LNCaP clone FGC (cell line): ENCODE results near the gene BCL6.
"Not testable (repeated sequence)": the region's sequence is repeated elsewhere in the genome, so short reads cannot be mapped to it uniquely, and the experiment has no call there.

Experiments used
- DNase-seq: peaks from one replicate; pipeline ENCODE4 v3.0.0-alpha.2; 2011; ENCODE audit warnings: low read depth
- H3K4me3 ChIP-seq: 2 replicates; pipeline ENCODE4 v1.5.1; 2011; ENCODE audit warnings: mild to moderate bottlenecking, low read depth, low read length, control low read depth
- TF ChIP-seq, protein P1 (sequence below): IDR thresholded peaks from 2 replicates; pipeline ENCODE4 v1.5.1; 2012; ENCODE audit warnings: mild to moderate bottlenecking; ENCODE audit not compliant: control insufficient read depth, insufficient read depth; ENCODE audit errors: extremely low read depth

BCL6 gene

DNA sequence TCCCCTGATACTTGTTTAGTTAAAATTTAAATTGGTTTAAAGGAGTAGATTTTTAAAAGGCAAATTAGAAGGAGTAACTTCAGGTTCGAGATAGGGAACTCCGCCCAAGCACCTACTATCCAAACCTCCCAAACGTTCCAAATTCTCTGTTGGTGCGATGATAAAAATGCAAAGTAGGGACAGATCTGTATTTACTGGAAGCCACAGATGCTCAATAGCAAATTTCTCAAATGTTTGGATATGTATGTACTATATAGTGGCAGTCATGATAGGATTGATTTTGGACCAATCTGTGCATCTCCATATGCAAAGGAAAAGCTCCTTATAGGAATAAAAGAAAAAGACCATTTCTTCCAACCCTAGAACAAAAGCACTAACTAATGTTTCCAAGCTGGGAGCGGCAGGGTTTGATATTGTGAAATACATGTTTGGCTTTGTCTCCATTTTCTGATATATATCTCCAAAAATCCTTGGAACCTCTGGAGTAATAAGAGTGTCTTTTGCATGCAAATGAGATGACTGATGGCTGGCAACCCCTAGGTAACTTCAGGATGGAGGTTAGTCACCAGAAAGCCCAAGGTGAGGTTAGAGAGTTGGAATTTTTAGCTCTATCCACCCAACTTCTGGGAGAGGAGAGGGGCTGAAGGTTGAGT is 58.5 kb downstream of the BCL6 start:
- TF ChIP-seq, protein P1, sequence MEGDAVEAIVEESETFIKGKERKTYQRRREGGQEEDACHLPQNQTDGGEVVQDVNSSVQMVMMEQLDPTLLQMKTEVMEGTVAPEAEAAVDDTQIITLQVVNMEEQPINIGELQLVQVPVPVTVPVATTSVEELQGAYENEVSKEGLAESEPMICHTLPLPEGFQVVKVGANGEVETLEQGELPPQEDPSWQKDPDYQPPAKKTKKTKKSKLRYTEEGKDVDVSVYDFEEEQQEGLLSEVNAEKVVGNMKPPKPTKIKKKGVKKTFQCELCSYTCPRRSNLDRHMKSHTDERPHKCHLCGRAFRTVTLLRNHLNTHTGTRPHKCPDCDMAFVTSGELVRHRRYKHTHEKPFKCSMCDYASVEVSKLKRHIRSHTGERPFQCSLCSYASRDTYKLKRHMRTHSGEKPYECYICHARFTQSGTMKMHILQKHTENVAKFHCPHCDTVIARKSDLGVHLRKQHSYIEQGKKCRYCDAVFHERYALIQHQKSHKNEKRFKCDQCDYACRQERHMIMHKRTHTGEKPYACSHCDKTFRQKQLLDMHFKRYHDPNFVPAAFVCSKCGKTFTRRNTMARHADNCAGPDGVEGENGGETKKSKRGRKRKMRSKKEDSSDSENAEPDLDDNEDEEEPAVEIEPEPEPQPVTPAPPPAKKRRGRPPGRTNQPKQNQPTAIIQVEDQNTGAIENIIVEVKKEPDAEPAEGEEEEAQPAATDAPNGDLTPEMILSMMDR: no peak
- no peak for DNase-seq
- no peak overlapping the region for H3K4me3 ChIP-seq

DNA sequence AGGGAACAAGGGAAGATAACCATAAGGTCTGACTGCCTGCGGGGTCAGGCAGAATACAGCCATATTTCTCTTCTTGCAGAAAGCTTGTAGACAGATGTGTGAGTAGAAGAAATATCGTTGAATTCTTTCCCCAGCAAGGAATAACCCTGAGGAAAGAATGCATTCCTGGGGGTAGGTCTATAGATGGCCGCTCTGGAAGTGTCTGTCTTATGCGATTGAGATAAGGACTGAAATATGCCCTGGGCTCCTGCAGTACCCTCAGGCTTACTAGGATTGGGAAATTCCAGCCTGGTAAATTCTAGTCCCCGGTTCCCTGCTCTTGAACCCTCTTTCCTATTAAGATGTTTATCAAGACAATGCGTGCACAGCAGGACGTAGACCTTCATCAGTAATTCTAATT is 59.3 kb downstream of the BCL6 start:
- H3K4me3 ChIP-seq: no peak overlapping the region
- TF ChIP-seq, protein P1: no peak

DNA sequence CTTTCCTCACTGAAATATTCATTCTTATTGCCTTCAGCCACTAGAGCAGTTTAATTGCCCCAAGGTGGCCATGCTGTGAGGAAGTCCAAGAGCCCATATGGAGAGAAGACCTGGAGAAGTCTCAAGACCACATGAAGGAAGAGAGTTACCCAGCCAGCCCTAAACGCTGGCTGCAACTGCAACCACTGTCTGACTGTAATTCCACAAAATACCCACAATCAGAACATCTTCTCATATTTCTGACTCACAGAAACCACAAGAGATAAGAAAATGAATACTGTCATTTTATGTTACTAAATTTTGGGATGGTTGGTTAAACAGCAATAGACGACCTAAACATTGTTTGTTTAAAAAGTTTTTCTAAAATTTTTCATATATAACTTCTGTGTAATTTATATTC is 60.4 kb downstream of the BCL6 start:
- H3K4me3 ChIP-seq: no peak overlapping the region
- DNase-seq: no peak
- TF ChIP-seq, protein P1: no peak

More for the DNA sequence above, 59.3 kb downstream of the BCL6 start:
- no peak for DNase-seq

DNA sequence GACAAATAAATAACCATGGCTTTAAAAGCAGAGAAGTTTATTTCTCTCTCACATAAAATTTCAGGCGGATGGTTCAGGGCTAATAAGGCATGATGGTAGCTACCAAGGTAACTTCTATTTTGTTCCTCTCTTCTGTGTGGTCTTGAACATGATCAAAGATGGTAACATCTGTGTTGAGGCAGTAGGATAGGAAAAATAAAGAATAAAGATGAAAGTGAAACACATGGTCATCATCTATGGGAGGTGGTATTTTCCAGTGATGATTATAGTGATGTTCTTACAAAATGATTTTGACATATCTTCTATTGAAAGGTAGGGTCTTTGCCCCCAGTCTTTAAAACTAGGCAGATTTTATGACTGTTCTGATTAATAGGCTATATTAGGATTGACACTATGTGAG is 60.8 kb downstream of the BCL6 start:
- TF ChIP-seq, protein P1: no peak
- no peak overlapping the region for H3K4me3 ChIP-seq
- no peak for DNase-seq

DNA sequence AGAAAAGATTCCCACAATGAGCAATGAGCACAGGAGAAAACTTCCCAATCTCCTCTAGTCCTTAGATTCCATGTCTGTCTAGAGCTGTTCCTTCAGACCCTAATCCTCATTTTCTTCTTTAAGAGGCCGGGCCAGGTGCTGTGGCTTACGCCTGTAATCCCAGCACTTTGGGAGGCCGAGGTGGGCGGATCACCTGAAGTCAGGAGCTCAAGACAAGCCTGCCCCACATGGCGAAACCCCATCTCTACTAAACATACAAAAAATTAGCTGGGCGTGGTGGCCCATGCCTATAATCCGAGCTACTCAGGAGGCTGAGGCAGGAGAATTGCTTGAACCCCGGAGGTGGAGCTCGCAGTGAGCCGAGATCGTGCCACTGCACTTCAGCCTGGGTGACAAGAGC is 63.5 kb downstream of the BCL6 start:
- not testable (repeated sequence) for DNase-seq, H3K4me3 ChIP-seq

DNA sequence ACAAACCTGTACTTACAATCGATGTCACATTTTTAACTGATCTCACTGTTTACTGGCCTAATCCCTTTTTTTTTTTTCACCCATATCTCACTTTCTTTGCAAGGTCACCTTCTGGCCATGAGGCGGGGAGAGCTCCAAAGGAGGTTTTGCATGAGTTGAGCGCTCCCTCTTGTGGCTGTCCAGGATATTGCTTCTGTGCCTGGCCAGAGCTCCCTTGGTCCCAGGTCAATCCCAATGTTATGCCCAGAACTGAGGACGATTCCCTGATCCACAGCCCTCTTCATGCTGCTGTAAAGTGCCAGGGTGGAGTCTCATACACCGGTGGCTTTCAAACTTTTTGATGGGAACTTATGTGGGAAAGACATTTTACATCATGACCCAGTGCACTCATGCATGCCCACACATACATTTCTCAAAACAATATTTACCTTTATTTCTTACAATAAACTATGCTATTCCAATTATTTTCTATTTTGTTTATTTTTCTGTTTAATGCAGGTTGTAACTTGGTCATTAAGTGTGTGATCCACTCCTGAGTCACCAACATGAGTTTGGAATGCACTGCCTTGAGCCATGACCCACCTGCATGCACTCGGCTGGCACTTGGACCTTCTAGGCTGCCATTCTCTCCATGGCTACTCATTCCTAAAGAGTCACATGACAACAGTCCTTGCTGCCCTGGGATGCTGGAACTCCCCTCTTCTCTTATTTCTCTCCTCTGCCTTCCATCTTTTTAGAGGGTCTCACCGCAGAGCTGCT is 65.5 kb downstream of the BCL6 start:
- H3K4me3 ChIP-seq: no peak overlapping the region
- TF ChIP-seq, protein P1: peak; percentile 94
- peak; percentile 21 for DNase-seq

DNA sequence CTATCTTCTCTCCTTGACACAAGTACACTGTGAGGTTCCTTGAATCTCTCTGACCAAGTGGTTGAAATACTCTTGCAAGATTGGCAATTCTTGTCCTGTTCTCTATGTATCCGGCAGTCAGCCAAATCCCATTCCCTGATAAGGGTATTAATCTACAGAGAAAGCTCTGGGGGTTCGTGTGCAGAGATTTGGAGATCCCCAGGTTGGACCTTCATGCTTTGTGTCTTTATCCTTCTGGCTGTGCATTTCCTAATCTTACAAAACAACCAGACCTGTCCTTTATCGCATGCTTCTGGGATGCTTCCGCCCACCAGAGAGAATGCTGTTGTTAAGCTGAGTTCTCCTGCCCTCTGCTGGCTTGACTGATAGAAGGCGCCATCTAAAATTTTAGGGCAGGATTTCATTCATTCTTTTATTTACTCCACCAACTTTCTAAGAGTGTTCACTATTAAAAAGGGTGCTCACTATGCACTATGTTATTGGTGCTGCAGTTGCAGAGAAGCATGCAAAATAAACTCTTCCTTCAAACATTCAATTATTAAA is 66.5 kb downstream of the BCL6 start:
- H3K4me3 ChIP-seq: no peak overlapping the region
- DNase-seq: peak; percentile 14
- TF ChIP-seq, protein P1: peak; percentile 87
